HG03060 (cell line): ENCODE measurements around the gene MAGOH.

ENCODE experiments used
- ATAC-seq: cut with Tn5 transposase; IDR thresholded peaks from one replicate; pipeline ENCODE4 v1.9.1; 2021; ENCODE audit warnings: low read depth, moderate number of reproducible peaks; ENCODE audit not compliant: unreplicated experiment

The MAGOH gene

DNA sequence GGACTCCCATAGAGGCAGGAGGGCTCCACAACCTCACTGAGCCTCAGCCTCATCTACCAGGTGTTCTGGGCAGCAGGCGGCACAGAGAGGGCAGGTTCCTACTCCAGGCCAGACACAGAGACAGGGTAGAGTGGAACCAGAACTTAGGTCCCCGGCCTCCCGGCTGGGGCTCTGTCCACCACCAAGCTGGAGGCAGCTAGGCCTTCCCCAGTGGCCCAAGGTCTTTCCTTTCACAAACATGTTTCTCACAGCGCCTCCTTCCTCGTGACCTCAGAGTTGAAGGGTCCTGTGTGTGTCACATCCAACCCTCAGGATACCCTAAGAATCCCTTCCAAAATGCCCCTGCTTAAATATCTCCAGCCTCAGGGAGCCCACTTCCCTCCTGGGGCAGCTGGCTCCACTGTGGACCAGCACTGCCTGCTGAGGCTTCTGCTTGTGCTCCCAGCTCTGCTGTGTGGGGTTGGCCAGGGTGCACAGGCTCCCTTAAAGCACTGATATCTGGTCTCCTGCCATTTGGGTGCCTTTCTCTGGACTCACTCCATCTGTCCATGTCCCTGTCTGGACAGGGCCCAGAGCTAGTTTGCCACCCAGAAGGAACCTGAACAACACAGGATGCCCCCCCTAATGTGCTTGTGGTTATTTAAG lies 33.2 kb upstream of the MAGOH start:
- ATAC-seq = no peak

DNA sequence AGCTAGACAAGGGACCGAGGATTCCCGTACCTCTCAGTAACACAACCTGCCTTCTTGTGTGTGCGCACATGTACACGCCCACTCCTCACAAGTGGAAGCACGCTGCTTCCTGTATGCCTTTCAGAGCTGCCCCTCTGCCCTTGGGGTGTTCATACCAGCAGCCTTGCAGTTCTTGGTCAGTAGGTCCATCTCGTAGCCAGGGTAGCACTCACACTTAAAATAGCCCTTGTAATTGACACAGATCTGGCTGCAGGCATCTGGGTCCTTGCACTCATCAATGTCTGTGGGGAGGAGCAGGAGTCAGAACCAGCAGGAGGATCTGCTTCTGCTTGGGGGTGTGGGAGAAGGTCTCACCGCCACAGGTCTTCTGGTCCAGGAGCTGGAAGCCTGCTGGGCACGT lies 32.6 kb upstream of the MAGOH start:
- no peak for ATAC-seq

GRCh38 chr1:53270107-53270506 lies 31.8 kb upstream of the MAGOH start:
- no peak for ATAC-seq

DNA sequence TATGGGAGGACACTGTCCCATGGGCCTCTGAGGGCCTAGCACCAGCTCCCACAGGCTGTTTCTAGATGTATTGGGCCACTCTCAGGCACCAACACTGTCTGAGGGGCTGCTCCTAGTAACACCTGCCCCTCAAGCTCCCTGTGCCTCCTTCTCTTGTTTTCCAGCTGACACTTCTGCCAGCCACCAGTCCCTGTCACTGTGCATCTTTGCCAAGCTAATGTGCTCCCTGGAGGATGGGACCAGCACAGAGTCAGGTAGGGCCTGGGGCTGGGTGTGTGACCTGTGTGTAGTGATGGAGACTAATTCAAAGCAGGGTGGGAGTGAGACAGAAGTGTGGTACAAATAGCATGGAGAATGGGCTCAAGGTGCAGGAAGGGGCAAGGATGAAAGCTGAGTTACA lies 29.4 kb upstream of the MAGOH start:
- no peak for ATAC-seq

DNA sequence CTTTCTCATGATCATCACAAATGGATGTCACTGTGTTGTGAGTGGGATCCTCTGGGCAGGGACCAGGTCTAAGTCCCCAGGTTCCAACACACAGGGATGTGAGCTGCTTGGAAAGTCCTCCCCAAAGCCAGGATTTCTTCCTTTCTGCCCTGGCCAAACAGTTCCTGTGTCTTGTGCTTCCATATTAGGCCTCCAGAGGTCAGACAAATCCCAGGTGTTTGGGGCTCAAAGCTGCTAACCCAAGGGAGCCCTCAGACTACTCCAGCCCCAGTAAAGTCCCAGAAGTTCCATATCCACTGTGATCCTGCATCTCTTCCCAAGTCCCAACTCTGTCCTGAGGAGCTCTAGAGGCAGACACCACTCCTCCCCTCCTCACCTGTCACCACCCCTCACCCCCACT lies 27.7 kb upstream of the MAGOH start:
- ATAC-seq = no peak

DNA sequence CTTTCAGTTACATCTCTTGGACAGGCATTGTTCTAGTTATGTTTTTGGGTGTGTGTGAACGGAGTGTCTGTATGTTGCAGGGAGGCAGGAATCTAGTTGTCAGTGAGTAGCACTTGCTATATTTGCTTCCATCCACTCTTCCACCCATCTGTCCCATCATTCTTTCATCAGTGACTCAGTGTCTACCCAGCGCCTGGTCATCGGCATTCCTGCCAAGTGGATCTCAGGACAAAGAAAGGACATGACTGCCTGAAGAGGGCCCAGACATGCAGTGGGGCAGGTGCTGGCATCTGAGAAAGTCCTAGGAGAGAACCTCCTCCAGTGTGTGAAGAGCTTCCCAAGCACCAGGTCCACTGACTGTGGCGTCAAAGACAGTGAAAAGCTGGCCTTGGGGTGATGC lies 27.3 kb upstream of the MAGOH start:
- ATAC-seq = no peak

DNA sequence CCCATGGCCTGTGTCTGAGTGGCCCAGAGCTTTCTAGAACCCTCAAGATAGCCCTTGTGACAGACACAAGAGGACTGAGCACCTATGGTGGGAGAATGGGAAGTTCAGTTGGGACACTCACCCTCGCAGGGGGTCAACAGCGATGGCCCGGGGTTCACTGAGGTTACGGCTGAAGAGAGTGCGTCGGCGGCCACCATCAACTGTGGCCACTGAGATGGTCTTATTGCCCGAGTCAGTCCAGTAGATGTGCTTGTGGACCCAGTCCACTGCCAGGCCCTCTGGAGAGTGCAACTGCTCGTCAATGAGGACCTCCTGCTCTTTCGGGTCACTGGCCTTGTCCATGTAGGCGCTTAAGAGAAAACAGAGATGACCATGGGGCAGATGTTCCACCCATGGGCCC lies 25.7 kb upstream of the MAGOH start:
- ATAC-seq = no peak

DNA sequence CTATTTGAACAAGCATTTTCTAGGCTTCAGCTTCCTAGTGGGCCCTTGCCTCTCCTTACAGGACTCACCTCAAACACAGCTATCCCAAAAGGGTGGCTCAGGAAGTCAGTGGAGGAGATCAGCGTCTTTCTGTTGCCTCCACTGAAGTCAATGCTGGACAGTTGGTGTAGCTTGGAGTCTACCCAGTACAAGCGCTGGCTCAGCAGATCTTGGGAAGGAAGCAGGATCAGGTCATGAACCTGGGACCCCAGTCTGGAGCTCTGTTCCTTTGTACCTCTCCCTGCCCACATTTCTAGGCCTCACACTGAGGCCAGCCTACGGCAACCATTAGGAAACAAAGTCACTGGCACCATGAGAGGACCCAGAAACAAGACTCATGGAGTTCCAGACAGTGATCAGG lies 23.7 kb upstream of the MAGOH start:
- ATAC-seq = no peak

GRCh38 chr1:53260631-53261247 lies 22.4 kb upstream of the MAGOH start:
- no peak for ATAC-seq

DNA sequence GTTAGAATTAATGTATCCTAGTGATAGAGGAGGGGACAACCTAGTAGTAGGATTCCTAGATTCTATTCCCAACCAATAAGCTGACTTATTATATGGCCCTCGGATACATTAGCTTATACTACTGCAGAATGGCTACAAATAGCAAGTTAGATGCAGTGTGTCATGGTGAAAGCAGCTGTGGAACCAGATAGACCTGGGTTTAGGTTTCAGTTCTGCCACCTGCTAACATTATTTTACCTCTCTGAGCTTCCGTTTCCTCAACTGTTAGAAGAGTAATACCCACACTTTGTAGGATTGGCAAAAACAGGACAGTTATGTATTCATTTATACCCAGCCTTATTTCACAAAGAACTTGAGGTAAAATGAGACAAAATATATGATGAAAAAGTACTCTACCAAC lies 21.6 kb upstream of the MAGOH start:
- no peak for ATAC-seq

DNA sequence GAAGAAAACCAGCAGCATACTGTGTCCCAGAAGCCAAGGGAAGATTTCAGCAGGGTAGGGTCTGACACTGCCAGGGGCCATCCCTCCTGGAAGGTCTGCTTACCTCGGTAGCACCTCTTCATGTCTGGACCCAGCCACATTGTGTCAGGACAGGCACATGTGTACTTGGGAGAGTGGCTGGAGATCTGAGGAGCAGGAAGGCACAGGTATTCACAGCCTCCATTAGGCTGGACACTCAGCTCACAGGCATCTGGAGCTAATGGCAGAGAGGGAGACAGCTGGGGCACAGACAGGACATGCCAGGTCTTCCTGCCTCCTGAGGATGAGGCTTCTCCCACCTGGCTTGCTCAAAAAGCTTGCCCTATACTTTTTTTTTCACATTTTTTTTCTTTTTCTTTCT lies 19.9 kb upstream of the MAGOH start:
- no peak for ATAC-seq

- no peak for ATAC-seq
Observed at GRCh38 chr1:53257454-53258081, 19.2 kb upstream of the MAGOH start.

- ATAC-seq = no peak
Observed at GRCh38 chr1:53256511-53257453, 18.5 kb upstream of the MAGOH start.

DNA sequence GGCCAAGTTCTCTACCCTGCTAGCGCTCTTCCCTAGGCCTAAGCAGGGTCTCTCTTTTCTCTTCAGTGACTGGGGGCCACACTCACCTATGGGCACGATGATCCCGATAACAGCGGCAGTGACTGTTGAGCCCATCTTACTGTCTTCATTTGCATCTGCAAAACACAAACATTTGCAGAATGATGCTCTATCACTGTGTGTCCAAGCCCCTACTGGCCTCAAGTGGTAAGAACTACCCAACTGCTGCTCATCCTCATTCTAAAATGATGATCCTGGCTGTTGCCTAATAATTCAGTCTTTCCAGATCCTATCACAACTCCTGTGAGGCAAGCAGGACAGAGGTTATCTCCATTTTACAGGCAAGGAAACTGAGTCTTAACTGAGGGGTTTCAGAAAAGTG lies 16.7 kb upstream of the MAGOH start:
- no peak for ATAC-seq

DNA sequence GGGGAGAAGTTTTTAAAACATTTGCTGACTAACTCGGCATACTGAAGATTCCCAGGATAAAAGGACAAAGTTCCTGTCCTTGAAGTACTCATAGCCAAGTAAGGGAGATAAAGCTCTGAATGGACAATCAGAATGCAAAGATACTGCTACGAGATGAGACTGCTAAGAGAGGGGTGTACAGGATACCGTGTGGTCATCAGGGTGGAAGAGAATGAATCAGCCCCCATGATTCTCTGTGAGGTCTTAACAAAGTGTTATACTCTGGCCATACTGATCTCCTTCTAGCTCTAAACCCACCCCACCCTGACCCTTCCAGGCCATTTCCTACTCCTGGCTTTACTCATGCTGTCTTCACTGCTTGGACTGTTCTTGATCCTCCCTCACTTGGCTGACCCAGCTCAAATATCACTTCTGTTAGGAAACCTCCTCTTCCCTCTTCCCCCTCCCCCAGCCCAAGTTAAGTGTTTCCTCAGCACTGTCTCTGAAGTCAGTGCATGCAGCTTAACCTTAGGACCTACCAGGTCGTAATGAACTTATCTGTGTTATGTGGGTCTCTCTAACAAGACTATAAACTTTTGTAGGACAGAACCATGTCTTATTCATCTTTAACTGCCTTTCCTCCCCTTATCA lies 15.8 kb upstream of the MAGOH start:
- ATAC-seq = no peak

DNA sequence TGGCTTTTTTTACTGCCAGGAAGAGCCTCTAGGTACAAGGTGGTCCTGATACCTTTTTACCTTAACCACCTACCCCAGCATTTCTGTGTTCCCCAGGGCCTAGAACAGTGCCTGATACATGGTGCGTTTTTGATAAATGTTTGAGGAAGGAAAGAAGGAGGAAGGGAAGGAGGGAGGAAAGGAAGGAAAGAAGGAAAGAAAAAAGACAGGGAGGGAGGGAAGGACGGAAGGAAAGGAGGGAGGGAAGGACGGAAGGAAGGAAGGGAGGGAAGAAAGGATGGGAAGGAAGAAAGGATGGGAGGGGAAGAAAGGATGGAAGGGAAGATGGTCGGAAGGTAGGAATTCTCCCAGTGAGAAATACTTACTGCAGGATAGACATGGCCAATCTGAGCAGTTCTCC lies 12.0 kb upstream of the MAGOH start:
- ATAC-seq = no peak

- no peak for ATAC-seq
Observed at GRCh38 chr1:53249706-53250105, 11.4 kb upstream of the MAGOH start.

GRCh38 chr1:53246261-53247134 lies 8.2 kb upstream of the MAGOH start:
- ATAC-seq = no peak

DNA sequence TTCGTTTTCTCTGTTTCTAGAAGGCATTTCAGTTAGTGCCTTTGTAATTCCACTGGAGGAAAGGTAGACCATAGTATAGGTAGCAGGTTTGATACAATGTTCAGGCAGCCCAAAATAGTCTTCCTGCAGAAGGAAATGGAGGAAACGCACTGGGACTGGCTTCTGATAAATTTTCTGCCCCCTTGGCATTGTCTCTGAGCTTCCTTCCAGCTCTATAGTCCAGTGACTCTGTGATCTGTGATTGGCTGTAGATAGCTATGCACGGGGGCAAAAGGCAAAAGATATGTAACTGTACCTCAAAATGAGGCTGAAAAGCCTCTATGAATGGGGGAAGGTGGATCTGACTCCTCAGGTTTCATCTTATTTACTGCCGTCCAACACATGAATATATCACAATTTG lies 5.8 kb upstream of the MAGOH start:
- ATAC-seq = no peak

DNA sequence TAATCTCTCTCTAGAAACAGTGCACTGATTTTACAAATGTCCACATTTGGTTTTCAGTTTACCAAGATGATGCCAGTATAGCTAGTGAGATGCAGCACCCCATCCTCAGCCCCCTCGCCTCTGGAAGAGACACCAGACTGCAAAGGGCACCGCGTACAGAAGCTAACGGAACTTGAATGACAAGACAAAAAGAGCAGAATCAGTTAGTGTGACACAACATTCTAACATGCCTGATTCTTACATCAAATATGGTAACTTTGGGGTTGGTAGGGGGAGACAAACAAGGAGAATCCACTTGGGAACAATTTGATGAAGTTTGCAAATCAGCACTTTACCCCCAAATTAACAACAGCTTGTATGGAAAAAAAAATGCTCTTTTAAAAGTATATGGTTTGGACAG lies 4.1 kb upstream of the MAGOH start:
- no peak for ATAC-seq
